SK-N-SH treated with all-trans-retinoic acid at 6 μM for 48 hours (cell line): Measurements from ENCODE around the gene ID3.

Source experiments
- ATAC-seq: fragments of 200-7000 bp; cut with Tn5 transposase; 3 replicates; pipeline ENCODE4 v1.9.1; 2020; ENCODE audit warnings: mild to moderate bottlenecking, moderate library complexity
- ARNTL ChIP-seq: fragments of 450-650 bp; formaldehyde crosslinking; IDR thresholded peaks from 2 replicates; pipeline ENCODE4 v1.5.0; 2020; ENCODE audit warnings: low read depth, mild to moderate bottlenecking, moderate library complexity, borderline replicate concordance
- CSDC2 ChIP-seq: fragments of 250-450 bp; sonication (Bioruptor Pico); IDR thresholded peaks from 2 replicates; pipeline ENCODE4 v1.5.0; 2020; ENCODE audit warnings: mild to moderate bottlenecking, moderate library complexity
- ESRRG ChIP-seq: fragments of 250-450 bp; sonication (Bioruptor Pico); IDR thresholded peaks from 2 replicates; pipeline ENCODE4 v1.6.1; 2021; ENCODE audit warnings: mild to moderate bottlenecking
- GLIS3 ChIP-seq: fragments of 250-450 bp; sonication (Bioruptor Pico); IDR thresholded peaks from 2 replicates; pipeline ENCODE4 v1.5.0; 2020; ENCODE audit warnings: mild to moderate bottlenecking, moderate library complexity
- ISL1 ChIP-seq: fragments of 250-450 bp; sonication (Bioruptor Pico); IDR thresholded peaks from 2 replicates; pipeline ENCODE4 v2.1.2; 2022; ENCODE audit warnings: mild to moderate bottlenecking, moderate library complexity
- OSR1 ChIP-seq: fragments of 250-450 bp; sonication (Bioruptor Pico); IDR thresholded peaks from 2 replicates; pipeline ENCODE4 v1.8.0; 2022; ENCODE audit warnings: moderate library complexity, mild to moderate bottlenecking, inconsistent platforms
- PPARA ChIP-seq: fragments of 250-450 bp; sonication (Bioruptor Pico); IDR thresholded peaks from 2 replicates; pipeline ENCODE4 v1.5.0; 2020; ENCODE audit warnings: mild to moderate bottlenecking, borderline replicate concordance
- RARB ChIP-seq: fragments of 250-450 bp; sonication (Bioruptor Pico); IDR thresholded peaks from 2 replicates; pipeline ENCODE4 v1.8.0; 2021; ENCODE audit warnings: mild to moderate bottlenecking, moderate library complexity
- SNAI2 ChIP-seq: fragments of 250-450 bp; sonication (Bioruptor Pico); IDR thresholded peaks from 2 replicates; pipeline ENCODE4 v1.5.0; 2020; ENCODE audit warnings: mild to moderate bottlenecking, moderate library complexity
- TCF4 ChIP-seq: fragments of 250-450 bp; sonication (Bioruptor Pico); IDR thresholded peaks from 2 replicates; pipeline ENCODE4 v1.8.0; 2021; ENCODE audit warnings: mild to moderate bottlenecking, moderate library complexity, borderline replicate concordance
- TOX ChIP-seq: fragments of 250-450 bp; sonication (Bioruptor Pico); IDR thresholded peaks from 2 replicates; pipeline ENCODE4 v1.8.0; 2021; ENCODE audit warnings: mild to moderate bottlenecking, moderate library complexity, borderline replicate concordance
- ZC3H10 ChIP-seq: fragments of 250-450 bp; sonication (Bioruptor Pico); IDR thresholded peaks from 2 replicates; pipeline ENCODE4 v1.5.1; 2021; ENCODE audit warnings: mild to moderate bottlenecking, moderate library complexity
- ZFP3 ChIP-seq: fragments of 250-450 bp; sonication (Bioruptor Pico); IDR thresholded peaks from 2 replicates; pipeline ENCODE4 v1.5.0; 2020; ENCODE audit warnings: mild to moderate bottlenecking, moderate library complexity
- ZFP30 ChIP-seq: fragments of 450-650 bp; formaldehyde crosslinking; IDR thresholded peaks from 2 replicates; pipeline ENCODE4 v1.5.0; 2022; ENCODE audit warnings: mild to moderate bottlenecking, moderate library complexity
- ZNF565 ChIP-seq: fragments of 450-650 bp; formaldehyde crosslinking; conservative IDR thresholded peaks from 2 replicates; pipeline ENCODE4 v1.5.0; 2020; ENCODE audit warnings: low read depth, mild to moderate bottlenecking, moderate library complexity
- ZNF70 ChIP-seq: fragments of 450-650 bp; formaldehyde crosslinking; IDR thresholded peaks from 2 replicates; pipeline ENCODE4 v1.5.0; 2020; ENCODE audit warnings: mild to moderate bottlenecking, moderate library complexity
- ZNF8 ChIP-seq: fragments of 450-650 bp; formaldehyde crosslinking; IDR thresholded peaks from 2 replicates; pipeline ENCODE4 v1.5.0; 2020; ENCODE audit warnings: mild to moderate bottlenecking, moderate library complexity
- TF ChIP-seq, protein P1 (sequence below): fragments of 250-450 bp; sonication (Bioruptor Pico); IDR thresholded peaks from 2 replicates; pipeline ENCODE4 v1.8.0; 2020; ENCODE audit warnings: mild to moderate bottlenecking, moderate library complexity, borderline replicate concordance
- TF ChIP-seq, protein P2 (sequence below): fragments of 250-450 bp; sonication (Bioruptor Pico); IDR thresholded peaks from 2 replicates; pipeline ENCODE4 v1.5.0; 2020; ENCODE audit warnings: mild to moderate bottlenecking, moderate library complexity
- TF ChIP-seq, protein P3 (sequence below): fragments of 250-450 bp; sonication (Bioruptor Pico); IDR thresholded peaks from 2 replicates; pipeline ENCODE4 v1.5.1; 2021; ENCODE audit warnings: mild to moderate bottlenecking, moderate library complexity
- TF ChIP-seq, protein P4 (sequence below): fragments of 250-450 bp; sonication (Bioruptor Pico); IDR thresholded peaks from 2 replicates; pipeline ENCODE4 v1.5.1; 2020; ENCODE audit warnings: low read depth, mild to moderate bottlenecking, moderate library complexity

Gene ID3

DNA sequence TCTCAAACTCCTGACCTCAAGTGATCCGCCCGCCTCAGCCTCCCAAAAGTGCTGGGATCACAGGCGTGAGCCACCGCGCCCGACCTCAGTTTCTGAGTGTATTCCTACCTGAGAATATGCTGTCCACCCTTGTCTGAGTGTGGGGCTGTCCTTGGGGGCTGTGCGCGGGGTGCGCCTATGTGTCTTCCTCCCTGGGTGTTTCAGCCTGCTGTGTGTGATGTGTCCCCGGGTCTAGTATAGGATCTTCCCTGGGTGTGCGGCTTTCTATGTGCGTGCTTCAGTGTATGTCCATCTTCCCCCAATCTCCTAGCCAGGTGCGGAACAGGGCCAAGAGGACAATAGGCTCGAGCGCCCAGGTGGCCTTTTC is 8.3 kb upstream of the ID3 start:
- no peak for TF ChIP-seq ARNTL
- TF ChIP-seq RARB (CRISPR knock-in tag) = no peak
- TF ChIP-seq, protein P1, sequence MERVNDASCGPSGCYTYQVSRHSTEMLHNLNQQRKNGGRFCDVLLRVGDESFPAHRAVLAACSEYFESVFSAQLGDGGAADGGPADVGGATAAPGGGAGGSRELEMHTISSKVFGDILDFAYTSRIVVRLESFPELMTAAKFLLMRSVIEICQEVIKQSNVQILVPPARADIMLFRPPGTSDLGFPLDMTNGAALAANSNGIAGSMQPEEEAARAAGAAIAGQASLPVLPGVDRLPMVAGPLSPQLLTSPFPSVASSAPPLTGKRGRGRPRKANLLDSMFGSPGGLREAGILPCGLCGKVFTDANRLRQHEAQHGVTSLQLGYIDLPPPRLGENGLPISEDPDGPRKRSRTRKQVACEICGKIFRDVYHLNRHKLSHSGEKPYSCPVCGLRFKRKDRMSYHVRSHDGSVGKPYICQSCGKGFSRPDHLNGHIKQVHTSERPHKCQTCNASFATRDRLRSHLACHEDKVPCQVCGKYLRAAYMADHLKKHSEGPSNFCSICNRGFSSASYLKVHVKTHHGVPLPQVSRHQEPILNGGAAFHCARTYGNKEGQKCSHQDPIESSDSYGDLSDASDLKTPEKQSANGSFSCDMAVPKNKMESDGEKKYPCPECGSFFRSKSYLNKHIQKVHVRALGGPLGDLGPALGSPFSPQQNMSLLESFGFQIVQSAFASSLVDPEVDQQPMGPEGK (CRISPR knock-in tag) = no peak
- no peak for TF ChIP-seq TCF4 (CRISPR knock-in tag)
- TF ChIP-seq SNAI2 (CRISPR knock-in tag) = no peak
- no peak for TF ChIP-seq GLIS3 (CRISPR knock-in tag)
- ATAC-seq = no peak

DNA sequence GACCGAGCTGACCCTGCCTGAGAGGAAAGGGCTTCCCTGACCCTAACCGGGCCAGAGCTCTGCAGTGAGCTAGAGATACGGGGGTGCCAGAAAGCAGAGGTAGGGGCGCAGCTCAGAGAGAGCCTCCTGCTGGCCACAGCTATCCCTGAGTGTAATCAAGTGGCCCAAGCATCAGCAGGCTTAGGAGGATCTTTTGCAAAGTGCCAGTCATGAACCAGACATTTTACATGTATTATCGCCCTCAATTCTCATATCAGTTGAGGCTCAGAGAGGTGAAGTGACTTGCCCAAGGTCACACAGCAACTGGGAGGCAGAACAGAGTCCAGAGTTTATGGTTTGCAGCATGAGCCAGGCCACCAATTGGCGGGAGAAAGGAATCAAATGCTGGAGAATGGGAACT is 7.0 kb upstream of the ID3 start:
- no peak for ATAC-seq
- TF ChIP-seq, protein P2, sequence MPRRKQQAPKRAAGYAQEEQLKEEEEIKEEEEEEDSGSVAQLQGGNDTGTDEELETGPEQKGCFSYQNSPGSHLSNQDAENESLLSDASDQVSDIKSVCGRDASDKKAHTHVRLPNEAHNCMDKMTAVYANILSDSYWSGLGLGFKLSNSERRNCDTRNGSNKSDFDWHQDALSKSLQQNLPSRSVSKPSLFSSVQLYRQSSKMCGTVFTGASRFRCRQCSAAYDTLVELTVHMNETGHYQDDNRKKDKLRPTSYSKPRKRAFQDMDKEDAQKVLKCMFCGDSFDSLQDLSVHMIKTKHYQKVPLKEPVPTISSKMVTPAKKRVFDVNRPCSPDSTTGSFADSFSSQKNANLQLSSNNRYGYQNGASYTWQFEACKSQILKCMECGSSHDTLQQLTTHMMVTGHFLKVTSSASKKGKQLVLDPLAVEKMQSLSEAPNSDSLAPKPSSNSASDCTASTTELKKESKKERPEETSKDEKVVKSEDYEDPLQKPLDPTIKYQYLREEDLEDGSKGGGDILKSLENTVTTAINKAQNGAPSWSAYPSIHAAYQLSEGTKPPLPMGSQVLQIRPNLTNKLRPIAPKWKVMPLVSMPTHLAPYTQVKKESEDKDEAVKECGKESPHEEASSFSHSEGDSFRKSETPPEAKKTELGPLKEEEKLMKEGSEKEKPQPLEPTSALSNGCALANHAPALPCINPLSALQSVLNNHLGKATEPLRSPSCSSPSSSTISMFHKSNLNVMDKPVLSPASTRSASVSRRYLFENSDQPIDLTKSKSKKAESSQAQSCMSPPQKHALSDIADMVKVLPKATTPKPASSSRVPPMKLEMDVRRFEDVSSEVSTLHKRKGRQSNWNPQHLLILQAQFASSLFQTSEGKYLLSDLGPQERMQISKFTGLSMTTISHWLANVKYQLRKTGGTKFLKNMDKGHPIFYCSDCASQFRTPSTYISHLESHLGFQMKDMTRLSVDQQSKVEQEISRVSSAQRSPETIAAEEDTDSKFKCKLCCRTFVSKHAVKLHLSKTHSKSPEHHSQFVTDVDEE (CRISPR knock-in tag) = no peak
- TF ChIP-seq ZNF565 (CRISPR knock-in tag) = no peak
- TF ChIP-seq ZFP3 (CRISPR knock-in tag) = no peak
- TF ChIP-seq CSDC2 (CRISPR knock-in tag) = no peak
- TF ChIP-seq, protein P3, sequence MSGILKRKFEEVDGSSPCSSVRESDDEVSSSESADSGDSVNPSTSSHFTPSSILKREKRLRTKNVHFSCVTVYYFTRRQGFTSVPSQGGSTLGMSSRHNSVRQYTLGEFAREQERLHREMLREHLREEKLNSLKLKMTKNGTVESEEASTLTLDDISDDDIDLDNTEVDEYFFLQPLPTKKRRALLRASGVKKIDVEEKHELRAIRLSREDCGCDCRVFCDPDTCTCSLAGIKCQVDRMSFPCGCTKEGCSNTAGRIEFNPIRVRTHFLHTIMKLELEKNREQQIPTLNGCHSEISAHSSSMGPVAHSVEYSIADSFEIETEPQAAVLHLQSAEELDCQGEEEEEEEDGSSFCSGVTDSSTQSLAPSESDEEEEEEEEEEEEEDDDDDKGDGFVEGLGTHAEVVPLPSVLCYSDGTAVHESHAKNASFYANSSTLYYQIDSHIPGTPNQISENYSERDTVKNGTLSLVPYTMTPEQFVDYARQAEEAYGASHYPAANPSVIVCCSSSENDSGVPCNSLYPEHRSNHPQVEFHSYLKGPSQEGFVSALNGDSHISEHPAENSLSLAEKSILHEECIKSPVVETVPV = no peak
- no peak for TF ChIP-seq TOX (CRISPR knock-in tag)
- no peak for TF ChIP-seq ZNF70 (CRISPR knock-in tag)
- TF ChIP-seq SNAI2 (CRISPR knock-in tag) = no peak
- TF ChIP-seq ZNF8 (CRISPR knock-in tag) = no peak
- no peak for TF ChIP-seq GLIS3 (CRISPR knock-in tag)
- TF ChIP-seq ZFP30 = no peak
- no peak for TF ChIP-seq ESRRG (CRISPR knock-in tag)
- TF ChIP-seq TCF4 (CRISPR knock-in tag) = no peak
- no peak for TF ChIP-seq OSR1 (CRISPR knock-in tag)
- TF ChIP-seq RARB (CRISPR knock-in tag) = no peak
- no peak for TF ChIP-seq PPARA
- TF ChIP-seq ISL1 = no peak
- TF ChIP-seq ARNTL = no peak

DNA sequence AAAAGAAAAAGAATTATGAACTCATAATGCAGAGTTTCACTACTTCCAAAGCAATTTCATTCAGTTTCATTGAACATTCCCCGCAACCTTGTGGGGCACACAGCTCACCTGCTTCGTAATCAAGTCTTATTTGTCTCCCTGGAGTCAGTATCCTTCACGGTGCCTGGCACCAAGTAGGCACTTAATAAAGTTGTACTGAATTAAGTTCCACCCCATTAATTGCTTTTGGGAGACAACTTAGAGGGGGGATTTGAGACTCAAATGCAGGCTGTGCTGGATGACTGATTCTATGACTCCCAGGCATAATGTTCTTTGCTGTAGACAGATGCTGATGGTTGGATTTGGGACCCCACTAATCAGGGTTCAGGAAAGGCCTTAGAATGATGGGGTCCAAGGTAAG is 6.5 kb upstream of the ID3 start:
- no peak for ATAC-seq
- TF ChIP-seq ESRRG (CRISPR knock-in tag) (no peak), GLIS3 (CRISPR knock-in tag) (no peak), ZC3H10 (CRISPR knock-in tag) (no peak), ZNF70 (CRISPR knock-in tag) (no peak), ZFP30 (no peak), PPARA (no peak), RARB (CRISPR knock-in tag) (no peak), TOX (CRISPR knock-in tag) (no peak), ARNTL (no peak), SNAI2 (CRISPR knock-in tag) (no peak), ZNF8 (CRISPR knock-in tag) (no peak), OSR1 (CRISPR knock-in tag) (no peak), ISL1 (no peak), ZFP3 (CRISPR knock-in tag) (no peak), CSDC2 (CRISPR knock-in tag) (no peak), TCF4 (CRISPR knock-in tag) (no peak)
- TF ChIP-seq, protein P1 (CRISPR knock-in tag) = no peak
- TF ChIP-seq, protein P4, sequence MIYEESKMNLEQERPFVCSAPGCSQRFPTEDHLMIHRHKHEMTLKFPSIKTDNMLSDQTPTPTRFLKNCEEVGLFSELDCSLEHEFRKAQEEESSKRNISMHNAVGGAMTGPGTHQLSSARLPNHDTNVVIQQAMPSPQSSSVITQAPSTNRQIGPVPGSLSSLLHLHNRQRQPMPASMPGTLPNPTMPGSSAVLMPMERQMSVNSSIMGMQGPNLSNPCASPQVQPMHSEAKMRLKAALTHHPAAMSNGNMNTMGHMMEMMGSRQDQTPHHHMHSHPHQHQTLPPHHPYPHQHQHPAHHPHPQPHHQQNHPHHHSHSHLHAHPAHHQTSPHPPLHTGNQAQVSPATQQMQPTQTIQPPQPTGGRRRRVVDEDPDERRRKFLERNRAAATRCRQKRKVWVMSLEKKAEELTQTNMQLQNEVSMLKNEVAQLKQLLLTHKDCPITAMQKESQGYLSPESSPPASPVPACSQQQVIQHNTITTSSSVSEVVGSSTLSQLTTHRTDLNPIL (CRISPR knock-in tag) = no peak
- TF ChIP-seq, protein P3 = no peak
- TF ChIP-seq, protein P2 (CRISPR knock-in tag) = no peak
